ENCODE measurements around the gene ARPP19. TPM values are rescaled to one million over a fixed set of nuclear protein-coding genes. Genes with fewer than 3 reads are reported as not detected.
"Not testable (repeated sequence)": the region's sequence is repeated elsewhere in the genome, so short reads cannot be mapped to it uniquely, and the experiment has no call there.

Gene ARPP19
- total RNA-seq, 2 donors from 2014 or later = 118 to 176 TPM

DNA sequence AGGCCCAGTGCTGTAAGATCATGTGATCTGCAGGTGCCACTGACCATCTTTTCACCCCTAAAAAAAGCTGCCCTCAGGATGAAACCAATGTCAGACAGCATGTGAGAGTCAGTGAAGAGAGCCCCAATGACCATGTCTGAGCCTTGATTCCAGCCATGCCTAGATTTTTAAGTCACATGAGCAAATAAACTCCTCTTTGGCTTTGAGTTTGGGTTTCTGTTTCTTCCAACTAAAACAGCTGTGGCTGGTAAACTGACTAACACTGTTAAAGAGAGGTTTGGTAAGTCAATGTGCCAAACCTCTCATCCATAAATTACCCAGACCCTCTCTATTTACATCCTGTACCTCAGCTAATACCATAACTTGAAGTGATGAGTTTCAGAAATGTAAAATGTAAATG lies 48.4 kb downstream of the ARPP19 start:
- intact Hi-C loops (cut with DNase I) = no loop called here
- no peak for DNase-seq (ENCODE audit: low spot score)

GRCh38 chr15:52518487-52519371 lies 50.1 kb downstream of the ARPP19 start:
- intact Hi-C loops (cut with DNase I) = no loop called here
- DNase-seq (ENCODE audit: low spot score) = no peak

GRCh38 chr15:52517014-52517413 lies 51.8 kb downstream of the ARPP19 start:
- DNase-seq (ENCODE audit: low spot score) = no peak

DNA sequence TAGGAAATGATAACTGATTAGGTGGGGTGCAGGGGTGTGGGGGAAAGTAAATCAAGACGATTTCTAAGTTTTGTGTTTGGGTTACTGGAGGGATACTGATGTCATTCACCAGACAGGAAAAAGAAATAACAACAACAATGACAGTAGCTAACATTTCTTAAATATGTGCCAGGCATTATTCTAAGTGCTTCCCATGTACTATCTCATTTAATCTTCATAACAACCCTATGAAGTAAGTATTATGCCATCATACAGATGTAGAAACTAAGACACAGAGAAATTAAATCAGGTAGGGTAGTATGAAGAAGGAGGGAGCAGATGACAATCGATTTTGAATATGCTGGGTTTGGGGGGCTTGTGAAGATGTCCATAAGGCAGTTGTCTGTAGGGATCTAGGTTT lies 53.5 kb downstream of the ARPP19 start:
- DNase-seq (ENCODE audit: low spot score) = no peak
- intact Hi-C loops (cut with DNase I) = no loop called here

More at GRCh38 chr15:52517014-52517413, 51.8 kb downstream of the ARPP19 start:
- intact Hi-C loops (cut with DNase I) = no loop called here

DNA sequence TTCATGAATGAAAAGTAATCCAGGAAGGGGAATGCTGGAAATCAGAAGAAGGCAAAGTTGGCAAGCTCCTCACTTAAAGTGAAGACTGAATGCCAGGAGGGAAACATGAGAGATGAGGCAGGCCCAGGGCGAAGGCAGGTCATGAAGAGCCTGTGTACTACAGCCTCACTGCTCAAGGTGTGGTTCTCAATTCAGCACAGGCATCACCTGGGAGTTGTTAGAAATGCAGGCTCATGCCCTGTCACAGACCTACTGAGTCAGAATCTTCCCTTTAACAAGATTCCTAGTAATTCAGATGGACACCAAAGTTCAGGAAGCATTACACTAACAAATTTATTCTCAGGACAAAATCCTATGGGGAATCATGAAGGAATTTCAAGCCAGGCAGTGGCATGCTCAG lies 54.3 kb downstream of the ARPP19 start:
- DNase-seq (ENCODE audit: low spot score) = no peak
- intact Hi-C loops (cut with DNase I) = no loop called here

DNA sequence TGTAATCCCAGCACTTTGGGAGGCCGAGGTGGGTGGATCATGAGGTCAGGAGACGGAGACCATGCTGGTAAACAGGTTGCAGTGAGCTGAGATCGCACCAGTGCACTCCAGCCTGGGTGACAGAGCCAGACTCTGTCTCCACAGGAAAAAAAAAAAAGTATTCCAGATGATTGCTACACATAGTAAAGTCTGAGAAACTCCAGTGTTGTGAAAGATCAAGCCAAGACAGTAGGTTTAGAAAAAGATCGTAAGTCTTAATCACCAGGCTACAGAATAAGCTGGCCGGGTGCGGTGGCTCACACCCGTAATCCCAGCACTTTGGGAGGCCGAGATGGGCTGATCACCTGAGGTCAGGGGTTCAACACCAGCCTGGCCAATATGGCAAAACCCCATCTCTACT lies 56.0 kb downstream of the ARPP19 start:
- DNase-seq (ENCODE audit: low spot score); intact Hi-C loops (cut with DNase I): not testable (repeated sequence)

DNA sequence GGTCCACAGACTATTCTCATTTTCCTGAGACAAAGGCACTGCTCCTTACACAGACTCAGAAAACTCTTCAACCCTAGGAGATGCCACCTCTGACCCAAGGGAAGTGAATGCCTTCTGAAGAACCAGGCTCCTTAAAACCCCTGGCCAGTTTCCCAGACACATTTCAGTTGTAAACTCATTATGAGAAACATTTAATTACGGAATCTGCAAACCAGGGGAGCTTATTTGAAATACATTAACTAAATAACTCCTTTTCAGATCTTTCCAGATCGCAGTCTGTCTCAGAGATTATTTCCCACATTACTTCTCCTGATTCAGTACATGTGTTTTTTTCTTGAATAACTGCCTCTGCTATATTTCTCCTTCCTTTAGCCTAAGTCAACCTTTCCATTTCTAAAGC lies 57.7 kb downstream of the ARPP19 start:
- DNase-seq (ENCODE audit: low spot score) = no peak
- intact Hi-C loops (cut with DNase I) = no loop called here

GRCh38 chr15:52509500-52510245 lies 59.2 kb downstream of the ARPP19 start:
- intact Hi-C loops (cut with DNase I) = no loop called here
- no peak for DNase-seq (ENCODE audit: low spot score)

DNA sequence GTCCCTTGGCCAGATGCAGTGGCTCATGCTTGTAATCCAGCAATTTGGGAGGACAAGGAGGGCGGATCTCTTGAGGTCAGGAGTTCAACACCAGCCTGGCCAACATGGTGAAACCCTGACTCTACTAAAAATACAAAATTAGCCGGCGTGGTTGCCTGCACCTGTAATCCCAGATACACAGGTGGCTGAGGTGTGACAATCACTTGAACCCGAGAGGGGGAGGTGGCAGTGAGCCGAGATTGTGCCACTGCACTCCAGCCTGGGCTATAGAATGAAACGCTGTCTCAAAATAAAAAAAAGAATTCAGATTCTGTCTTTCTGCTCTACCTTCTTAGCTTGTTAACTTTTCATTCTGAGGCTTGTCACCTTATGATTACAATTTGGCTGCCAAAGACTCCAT lies 62.3 kb downstream of the ARPP19 start:
- intact Hi-C loops (cut with DNase I) = no loop called here
- DNase-seq (ENCODE audit: low spot score) = no peak

GRCh38 chr15:52505151-52505550 lies 63.7 kb downstream of the ARPP19 start:
- intact Hi-C loops (cut with DNase I) = no loop called here
- DNase-seq (ENCODE audit: low spot score) = no peak

DNA sequence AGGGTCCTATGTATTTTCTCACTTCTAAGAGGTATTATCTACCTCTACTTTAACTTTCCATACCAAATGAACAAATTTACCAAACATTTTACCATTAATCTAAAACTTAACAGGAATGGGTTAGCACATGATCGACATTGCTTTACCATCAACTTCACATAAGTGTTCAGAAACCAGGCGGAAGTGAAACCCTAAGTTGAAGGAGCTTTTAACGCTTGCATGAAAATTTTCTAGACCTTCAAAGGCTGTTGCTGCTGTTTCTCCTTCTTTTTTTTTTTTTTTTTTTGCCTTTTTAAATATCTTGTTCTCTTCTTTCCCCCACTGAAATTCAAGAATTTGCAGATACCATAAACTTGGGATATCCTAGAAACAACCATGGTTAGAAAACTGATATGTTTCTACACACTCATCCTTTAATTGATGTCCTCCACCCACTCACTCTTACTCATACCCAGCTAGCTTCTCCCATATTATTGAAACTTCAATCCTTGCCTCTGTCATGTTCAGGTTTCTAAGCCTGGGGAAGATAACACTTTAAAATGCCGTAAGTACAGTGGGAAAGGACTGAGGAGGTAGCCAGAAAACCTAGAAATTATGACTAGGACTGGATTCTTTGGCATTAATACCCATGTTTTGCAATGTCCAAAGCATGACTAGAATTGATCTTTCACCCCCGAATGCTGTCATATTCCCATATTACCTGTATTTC lies 64.9 kb downstream of the ARPP19 start:
- no peak for DNase-seq (ENCODE audit: low spot score)
- intact Hi-C loops (cut with DNase I) = no loop called here

DNA sequence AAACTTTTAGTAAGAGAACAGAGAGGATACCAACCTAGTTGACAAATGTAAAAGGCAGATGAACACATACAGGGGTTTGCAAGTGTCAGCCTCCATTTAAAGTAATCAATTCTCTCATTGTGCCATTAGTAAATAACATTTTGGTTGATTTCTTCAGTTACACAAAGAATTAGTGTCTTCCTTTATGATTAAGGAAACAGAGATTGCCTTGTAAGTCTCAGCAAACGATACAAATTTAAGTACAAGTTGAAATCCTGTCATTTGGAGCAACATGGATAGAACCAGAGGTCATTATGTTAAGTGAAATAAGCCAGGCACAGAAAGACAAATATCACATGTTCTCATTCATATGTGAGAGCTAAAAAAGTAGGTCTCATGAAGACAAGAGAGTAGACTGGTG lies 66.2 kb downstream of the ARPP19 start:
- intact Hi-C loops (cut with DNase I) = no loop called here

GRCh38 chr15:52499506-52499905 lies 69.3 kb downstream of the ARPP19 start:
- no peak for DNase-seq (ENCODE audit: low spot score)
- intact Hi-C loops (cut with DNase I) = no loop called here

More for the DNA sequence above, 66.2 kb downstream of the ARPP19 start:
- DNase-seq (ENCODE audit: low spot score) = no peak

DNA sequence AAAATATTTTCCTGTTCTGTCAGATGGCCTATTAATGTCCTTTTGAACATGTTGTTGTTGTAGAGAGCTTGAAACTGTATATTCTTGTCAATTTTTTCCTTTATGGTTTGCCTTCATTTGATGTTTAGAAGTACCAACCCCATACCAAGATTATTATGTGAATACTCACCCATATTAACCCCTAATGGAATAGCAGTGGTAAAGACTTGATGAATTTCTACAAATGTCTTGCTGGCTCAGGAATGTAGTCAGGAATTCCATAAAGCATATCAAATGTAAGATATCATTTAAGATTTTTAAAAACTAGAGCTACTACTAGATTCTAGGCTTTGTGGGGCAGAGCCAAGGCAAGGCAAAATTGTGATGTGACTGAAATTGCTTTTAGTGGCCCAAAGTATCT lies 70.1 kb downstream of the ARPP19 start:
- no peak for DNase-seq (ENCODE audit: low spot score)
- intact Hi-C loops (cut with DNase I) = no loop called here

Other genes with a start within 250 kb of the ARPP19 start
- gene MYO5A, start 40.1 kb downstream of the ARPP19 start, total RNA-seq = 10 to 100 TPM; 42.3 to 44.7 TPM
- 10 to 100 TPM; 32.6 to 36.1 TPM for gene ATOSA, start 110.4 kb upstream of the ARPP19 start, total RNA-seq
- not detected for gene ONECUT1, start 221.3 kb upstream of the ARPP19 start, total RNA-seq

Data from posterior vena cava (tissue), 2 donors.